Measurements from ENCODE around the gene VTA1.
A peak's percentile ranks its signal among the peaks of the same experiment; 100 is the strongest.

Gene VTA1

DNA sequence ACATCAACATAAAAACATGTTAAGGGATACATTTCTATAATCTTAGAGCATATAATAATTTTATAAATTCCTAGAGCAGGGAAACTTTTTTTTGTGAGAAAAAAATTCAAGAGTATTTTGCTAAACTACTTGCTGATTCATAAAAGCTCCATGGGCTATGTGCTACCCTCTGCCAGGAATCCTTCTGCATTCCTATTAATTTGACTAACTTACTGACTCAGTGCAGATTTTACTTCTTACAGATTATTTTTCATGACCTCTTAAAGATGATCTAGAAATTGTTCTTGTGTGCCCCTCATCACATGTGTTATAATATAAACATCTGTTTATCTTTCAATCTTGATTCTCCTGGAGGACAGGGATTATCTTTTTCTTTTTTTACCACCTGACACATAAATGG, 5.7 kb downstream of the VTA1 start:
- Histone ChIP-seq H3K79me2 (ENCODE audit: insufficient read depth, low read length) (peaks cover 95% of the 10 kb centered on the region), H3K4me2 (ENCODE audit: low read depth, low read length, poor library complexity, severe bottlenecking) (peak overlapping the region; percentile 57), H3K27me3 (ENCODE audit: insufficient read depth, low read length, poor library complexity, severe bottlenecking) (no peaks in the 10 kb centered on the region), H3K9me3 (ENCODE audit: insufficient read depth, low read depth, low read length) (no peaks in the 10 kb centered on the region), H2AFZ (ENCODE audit: low read length) (no peak overlapping the region), H3K36me3 (ENCODE audit: insufficient read depth, low read length) (no peaks in the 10 kb centered on the region), H3K4me3 (ENCODE audit: low read length, poor library complexity, severe bottlenecking) (peak overlapping the region; percentile 27), H3K4me1 (ENCODE audit: insufficient read depth, low read length, poor library complexity, severe bottlenecking) (peaks cover 63% of the 10 kb centered on the region), H3K9me2 (replicated peaks; ENCODE audit: low read depth, low read length) (no peaks in the 10 kb centered on the region), H3F3A (ENCODE audit: low read depth) (no peaks in the 10 kb centered on the region), H4K20me1 (ENCODE audit: insufficient read depth, low read length, poor library complexity, severe bottlenecking) (peaks cover 83% of the 10 kb centered on the region), H3K9ac (ENCODE audit: low read depth, low read length, poor library complexity, severe bottlenecking) (no peak overlapping the region)
- TF ChIP-seq, protein P1, sequence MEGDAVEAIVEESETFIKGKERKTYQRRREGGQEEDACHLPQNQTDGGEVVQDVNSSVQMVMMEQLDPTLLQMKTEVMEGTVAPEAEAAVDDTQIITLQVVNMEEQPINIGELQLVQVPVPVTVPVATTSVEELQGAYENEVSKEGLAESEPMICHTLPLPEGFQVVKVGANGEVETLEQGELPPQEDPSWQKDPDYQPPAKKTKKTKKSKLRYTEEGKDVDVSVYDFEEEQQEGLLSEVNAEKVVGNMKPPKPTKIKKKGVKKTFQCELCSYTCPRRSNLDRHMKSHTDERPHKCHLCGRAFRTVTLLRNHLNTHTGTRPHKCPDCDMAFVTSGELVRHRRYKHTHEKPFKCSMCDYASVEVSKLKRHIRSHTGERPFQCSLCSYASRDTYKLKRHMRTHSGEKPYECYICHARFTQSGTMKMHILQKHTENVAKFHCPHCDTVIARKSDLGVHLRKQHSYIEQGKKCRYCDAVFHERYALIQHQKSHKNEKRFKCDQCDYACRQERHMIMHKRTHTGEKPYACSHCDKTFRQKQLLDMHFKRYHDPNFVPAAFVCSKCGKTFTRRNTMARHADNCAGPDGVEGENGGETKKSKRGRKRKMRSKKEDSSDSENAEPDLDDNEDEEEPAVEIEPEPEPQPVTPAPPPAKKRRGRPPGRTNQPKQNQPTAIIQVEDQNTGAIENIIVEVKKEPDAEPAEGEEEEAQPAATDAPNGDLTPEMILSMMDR (conservative IDR thresholded peaks at IDR 0.05; ENCODE audit: low read length): no peak

- Histone ChIP-seq H3K9me3 (ENCODE audit: insufficient read depth, low read depth, low read length) (no peaks in the 10 kb centered on the region), H3K9ac (ENCODE audit: low read depth, low read length, poor library complexity, severe bottlenecking) (no peak overlapping the region), H3K4me1 (ENCODE audit: insufficient read depth, low read length, poor library complexity, severe bottlenecking) (peaks cover 59% of the 10 kb centered on the region), H3K4me2 (ENCODE audit: low read depth, low read length, poor library complexity, severe bottlenecking) (peak overlapping the region; percentile 57), H3K79me2 (ENCODE audit: insufficient read depth, low read length) (peaks cover 95% of the 10 kb centered on the region), H4K20me1 (ENCODE audit: insufficient read depth, low read length, poor library complexity, severe bottlenecking) (peaks cover 81% of the 10 kb centered on the region), H3K4me3 (ENCODE audit: low read length, poor library complexity, severe bottlenecking) (peak overlapping the region; percentile 27), H3K27me3 (ENCODE audit: insufficient read depth, low read length, poor library complexity, severe bottlenecking) (no peaks in the 10 kb centered on the region), H2AFZ (ENCODE audit: low read length) (no peak overlapping the region), H3K9me2 (replicated peaks; ENCODE audit: low read depth, low read length) (no peaks in the 10 kb centered on the region), H3F3A (ENCODE audit: low read depth) (no peaks in the 10 kb centered on the region), H3K36me3 (ENCODE audit: insufficient read depth, low read length) (no peaks in the 10 kb centered on the region)
- TF ChIP-seq, protein P1 (conservative IDR thresholded peaks at IDR 0.05; ENCODE audit: low read length): no peak
- TF ChIP-seq EZH2phosphoT487 (IDR thresholded peaks at IDR 0.05; ENCODE audit: borderline replicate concordance): no peak
Measured at GRCh38 chr6:142153196-142153595, 6.1 kb downstream of the VTA1 start.

DNA sequence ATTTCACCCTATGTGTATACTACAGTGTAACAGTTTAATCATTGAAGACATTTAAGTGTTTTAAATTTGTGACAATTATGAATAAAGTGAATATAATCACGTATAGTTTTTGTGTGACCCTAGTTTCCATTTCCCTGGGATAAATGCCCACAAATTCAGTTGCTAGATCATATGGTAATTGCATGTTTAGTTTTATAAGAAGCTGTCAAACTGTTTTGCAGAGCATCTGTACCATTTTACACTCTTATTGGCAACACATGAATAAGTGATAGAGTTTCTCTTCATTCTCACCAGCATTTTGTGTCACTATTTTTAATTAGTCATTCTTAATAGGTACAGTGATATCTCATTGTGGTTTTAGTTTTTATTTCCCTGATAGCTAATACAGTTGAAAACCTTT, 7.3 kb downstream of the VTA1 start:
- Histone ChIP-seq H3K9ac (ENCODE audit: low read depth, low read length, poor library complexity, severe bottlenecking) (no peak overlapping the region), H3K36me3 (ENCODE audit: insufficient read depth, low read length) (no peaks in the 10 kb centered on the region), H3K79me2 (ENCODE audit: insufficient read depth, low read length) (peaks cover 94% of the 10 kb centered on the region), H3K27me3 (ENCODE audit: insufficient read depth, low read length, poor library complexity, severe bottlenecking) (no peaks in the 10 kb centered on the region), H3K9me2 (replicated peaks; ENCODE audit: low read depth, low read length) (no peaks in the 10 kb centered on the region), H3K9me3 (ENCODE audit: insufficient read depth, low read depth, low read length) (no peaks in the 10 kb centered on the region), H3K4me1 (ENCODE audit: insufficient read depth, low read length, poor library complexity, severe bottlenecking) (peaks cover 48% of the 10 kb centered on the region), H4K20me1 (ENCODE audit: insufficient read depth, low read length, poor library complexity, severe bottlenecking) (peaks cover 70% of the 10 kb centered on the region), H3F3A (ENCODE audit: low read depth) (no peaks in the 10 kb centered on the region), H3K4me2 (ENCODE audit: low read depth, low read length, poor library complexity, severe bottlenecking) (peak overlapping the region; percentile 57), H3K4me3 (ENCODE audit: low read length, poor library complexity, severe bottlenecking) (peak overlapping the region; percentile 53), H2AFZ (ENCODE audit: low read length) (no peak overlapping the region)
- TF ChIP-seq, protein P1 (conservative IDR thresholded peaks at IDR 0.05; ENCODE audit: low read length): no peak
- no peak for TF ChIP-seq EZH2phosphoT487 (IDR thresholded peaks at IDR 0.05; ENCODE audit: borderline replicate concordance)
